Measurements from ENCODE around the gene METTL23.
"Not testable (repeated sequence)": the region's sequence is repeated elsewhere in the genome, so short reads cannot be mapped to it uniquely, and the experiment has no call there.

Gene METTL23

GRCh38 chr17:76716839-76717215 lies 9.8 kb upstream of the METTL23 start:
- peak overlapping the region; percentile 32 for H3K4me3 ChIP-seq (ENCODE audit: low read depth, low read length)
- peak; percentile 98 for DNase-seq (ENCODE audit: low read depth)
- no peak for TF ChIP-seq CTCF (conservative IDR thresholded peaks at IDR 0.05; ENCODE audit: low read depth, low read length)

- no peak for DNase-seq (ENCODE audit: low read depth)
- TF ChIP-seq CTCF (conservative IDR thresholded peaks at IDR 0.05; ENCODE audit: low read depth, low read length) = no peak
- no peak overlapping the region for H3K4me3 ChIP-seq (ENCODE audit: low read depth, low read length)
Observed at GRCh38 chr17:76718516-76718915, 8.1 kb upstream of the METTL23 start.

GRCh38 chr17:76720211-76720610 lies 6.4 kb upstream of the METTL23 start:
- H3K4me3 ChIP-seq (ENCODE audit: low read depth, low read length) = no peak overlapping the region
- TF ChIP-seq CTCF (conservative IDR thresholded peaks at IDR 0.05; ENCODE audit: low read depth, low read length) = no peak
- no peak for DNase-seq (ENCODE audit: low read depth)

GRCh38 chr17:76720941-76721340 lies 5.7 kb upstream of the METTL23 start:
- H3K4me3 ChIP-seq (ENCODE audit: low read depth, low read length) = no peak overlapping the region
- TF ChIP-seq CTCF (conservative IDR thresholded peaks at IDR 0.05; ENCODE audit: low read depth, low read length) = no peak
- no peak for DNase-seq (ENCODE audit: low read depth)

GRCh38 chr17:76721463-76721862 lies 5.2 kb upstream of the METTL23 start:
- H3K4me3 ChIP-seq (ENCODE audit: low read depth, low read length) = no peak overlapping the region
- no peak for DNase-seq (ENCODE audit: low read depth)
- no peak for TF ChIP-seq CTCF (conservative IDR thresholded peaks at IDR 0.05; ENCODE audit: low read depth, low read length)

GRCh38 chr17:76722279-76722678 lies 4.4 kb upstream of the METTL23 start:
- TF ChIP-seq CTCF (conservative IDR thresholded peaks at IDR 0.05; ENCODE audit: low read depth, low read length) = no peak
- no peak for DNase-seq (ENCODE audit: low read depth)
- H3K4me3 ChIP-seq (ENCODE audit: low read depth, low read length) = no peak overlapping the region

- not testable (repeated sequence) for DNase-seq (ENCODE audit: low read depth); H3K4me3 ChIP-seq (ENCODE audit: low read depth, low read length)
Observed at GRCh38 chr17:76722977-76723376, 3.7 kb upstream of the METTL23 start.

- no peak overlapping the region for H3K4me3 ChIP-seq (ENCODE audit: low read depth, low read length)
- DNase-seq (ENCODE audit: low read depth) = no peak
- TF ChIP-seq CTCF (conservative IDR thresholded peaks at IDR 0.05; ENCODE audit: low read depth, low read length) = no peak
Observed at GRCh38 chr17:76723812-76724211, 2.8 kb upstream of the METTL23 start.

Data from choroid plexus epithelial cell (primary cell).